ENCODE results near the gene MEIS1.

MEIS1 gene

DNA sequence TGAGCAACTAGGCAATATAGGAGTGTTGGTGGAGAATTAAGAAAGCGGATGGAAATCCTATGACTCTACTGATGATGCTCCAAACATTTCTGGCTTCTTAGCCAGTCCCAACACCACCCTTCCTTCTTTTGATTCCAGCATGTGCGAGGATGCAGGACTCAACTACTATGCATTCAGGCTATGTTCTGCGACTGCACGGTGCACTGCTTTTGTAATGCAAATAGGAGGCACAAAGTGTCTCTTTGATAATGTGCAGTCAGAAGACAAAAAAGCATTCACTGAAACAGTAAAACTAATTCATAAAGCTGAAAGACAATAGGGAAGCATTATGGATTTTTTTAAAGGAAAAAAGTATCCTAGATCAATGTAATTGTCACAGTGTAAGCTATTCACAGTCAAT lies 106.7 kb downstream of the MEIS1 start:
- no peak for DNase-seq

GRCh38 chr2:66543257-66543767 lies 108.4 kb downstream of the MEIS1 start:
- peak in 1 of 2 experiments; percentile 37 for DNase-seq

GRCh38 chr2:66544258-66544657 lies 109.3 kb downstream of the MEIS1 start:
- DNase-seq: no peak

DNA sequence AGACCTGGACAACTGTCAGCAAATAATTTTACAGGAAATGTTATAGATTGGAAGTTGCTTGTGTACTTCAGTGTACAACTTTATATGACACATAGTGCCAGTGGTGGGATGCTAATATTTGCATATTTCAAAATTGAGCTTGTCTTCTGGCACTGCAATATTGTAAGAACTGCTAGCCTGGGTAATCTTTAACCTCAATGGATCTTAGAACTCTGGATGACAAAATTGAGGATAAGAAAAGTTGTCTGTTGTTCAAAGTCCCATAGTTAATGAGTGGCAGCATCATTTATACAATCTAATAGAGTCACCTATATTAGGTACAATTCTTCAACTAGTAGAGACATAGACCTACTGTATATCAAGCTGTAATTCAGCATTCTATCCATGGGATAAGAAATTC lies 110.3 kb downstream of the MEIS1 start:
- no peak for DNase-seq

GRCh38 chr2:66547118-66547517 lies 112.2 kb downstream of the MEIS1 start:
- DNase-seq: no peak

GRCh38 chr2:66547887-66548286 lies 113.0 kb downstream of the MEIS1 start:
- no peak for DNase-seq

DNA sequence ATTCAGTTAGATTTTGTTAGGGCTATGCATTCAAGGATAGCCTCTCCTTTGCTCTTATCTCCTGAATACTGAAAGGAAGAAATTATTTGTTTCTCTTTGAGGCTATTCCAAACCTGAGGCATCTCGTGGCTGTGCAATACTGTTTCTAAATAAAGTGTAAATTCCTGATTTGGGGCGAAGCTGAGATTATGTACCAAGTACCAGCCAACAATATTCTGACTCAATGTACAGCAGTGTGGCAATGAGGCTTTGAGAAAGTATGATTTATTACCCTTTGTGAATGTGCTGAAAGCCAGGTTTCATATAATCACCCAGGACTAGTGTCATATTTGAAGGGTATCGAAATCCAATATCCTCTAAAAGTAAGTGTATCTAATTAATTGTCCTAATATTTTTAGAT lies 113.5 kb downstream of the MEIS1 start:
- DNase-seq: no peak

DNA sequence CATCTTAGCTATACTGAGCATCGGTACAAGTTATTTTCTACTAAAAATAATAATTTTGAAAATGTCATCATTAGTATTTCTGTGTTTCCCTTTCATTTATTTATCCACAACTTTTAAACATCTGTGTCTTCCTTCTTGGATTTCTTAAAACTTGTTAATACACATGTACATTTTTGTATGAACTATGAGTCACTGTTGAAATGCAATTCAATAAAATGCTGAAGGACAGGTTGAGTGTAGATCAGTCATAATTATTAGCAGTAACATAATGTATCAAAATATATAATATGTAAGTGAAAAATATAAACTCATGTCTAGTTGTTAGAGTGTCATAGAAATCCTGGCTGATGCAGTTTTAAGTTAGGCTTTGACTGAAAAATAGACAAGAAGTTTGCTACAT lies 115.9 kb downstream of the MEIS1 start:
- no peak for DNase-seq

DNA sequence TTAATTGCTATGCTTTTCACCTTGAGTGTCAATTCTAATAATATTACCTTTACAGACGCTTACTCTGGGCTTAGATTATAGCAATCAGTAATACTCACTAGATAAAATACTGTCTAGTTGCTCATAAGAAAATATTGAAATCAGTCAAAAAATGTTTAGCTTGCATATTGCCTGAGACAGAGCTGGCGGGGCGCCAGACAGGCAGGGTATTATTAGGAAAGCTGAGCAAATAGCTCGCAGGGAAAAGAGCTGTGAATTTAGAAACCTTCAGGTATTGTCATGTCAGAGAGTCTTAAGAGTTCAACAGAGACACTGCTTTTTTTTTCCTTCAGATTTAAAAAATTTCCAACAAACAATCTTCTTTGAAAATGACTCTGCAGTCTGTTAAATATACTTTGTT lies 118.4 kb downstream of the MEIS1 start:
- DNase-seq: peak; percentile 79 to 88

GRCh38 chr2:66555091-66555490 lies 120.2 kb downstream of the MEIS1 start:
- DNase-seq: no peak

- DNase-seq: no peak
Observed at GRCh38 chr2:66555501-66556324, 120.8 kb downstream of the MEIS1 start.

- no peak for DNase-seq
Observed at GRCh38 chr2:66559672-66560071, 124.7 kb downstream of the MEIS1 start.

DNA sequence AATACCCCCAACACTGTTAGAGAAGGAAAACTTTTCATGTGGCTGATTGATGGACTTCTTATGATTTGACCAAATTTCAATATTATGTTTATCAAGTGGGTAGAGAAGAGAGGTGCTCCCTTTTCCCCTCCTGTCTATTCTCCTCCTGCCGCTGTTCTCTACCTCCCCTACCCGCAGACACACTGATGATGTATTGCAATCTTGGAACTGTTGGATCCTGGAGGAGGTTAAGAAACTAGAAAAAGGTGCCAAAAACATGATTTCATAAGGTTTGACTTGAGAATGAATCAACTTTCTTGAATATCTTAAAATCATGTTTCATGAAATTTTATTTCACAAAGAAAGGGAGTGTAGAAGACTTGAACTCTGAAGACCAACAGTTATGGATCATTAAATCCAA lies 125.8 kb downstream of the MEIS1 start:
- no peak for DNase-seq

DNA sequence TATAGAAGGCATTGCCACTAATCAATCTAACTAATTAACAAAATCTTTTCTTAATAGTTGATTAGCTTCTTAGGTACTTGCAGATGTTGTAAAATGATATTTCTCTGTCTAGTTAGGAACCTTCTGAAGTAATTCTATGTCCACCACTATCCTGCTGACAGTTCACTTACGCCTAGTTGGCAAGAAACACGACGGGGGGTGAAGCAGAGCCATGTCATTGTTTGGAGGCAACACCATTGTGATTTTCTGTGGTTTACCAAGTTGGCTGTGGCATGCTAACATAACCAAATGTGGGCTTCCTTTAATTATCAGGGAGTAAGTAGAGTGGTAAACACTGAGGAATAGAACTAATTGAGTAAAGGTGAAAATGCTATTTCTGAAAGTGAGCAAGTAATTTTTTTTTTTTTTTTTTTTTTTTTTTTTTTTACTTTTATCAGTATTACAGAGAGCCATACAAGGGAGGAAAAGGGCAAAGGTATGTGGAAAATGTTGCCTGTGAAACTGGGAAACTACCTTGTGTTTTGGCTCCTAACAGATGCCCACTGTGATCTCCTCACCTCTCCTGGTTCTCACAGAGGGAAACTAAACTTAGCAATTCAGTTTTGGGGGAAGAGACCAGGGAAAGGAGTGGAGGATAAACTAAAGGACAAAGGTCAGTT lies 126.8 kb downstream of the MEIS1 start:
- DNase-seq: no peak

DNA sequence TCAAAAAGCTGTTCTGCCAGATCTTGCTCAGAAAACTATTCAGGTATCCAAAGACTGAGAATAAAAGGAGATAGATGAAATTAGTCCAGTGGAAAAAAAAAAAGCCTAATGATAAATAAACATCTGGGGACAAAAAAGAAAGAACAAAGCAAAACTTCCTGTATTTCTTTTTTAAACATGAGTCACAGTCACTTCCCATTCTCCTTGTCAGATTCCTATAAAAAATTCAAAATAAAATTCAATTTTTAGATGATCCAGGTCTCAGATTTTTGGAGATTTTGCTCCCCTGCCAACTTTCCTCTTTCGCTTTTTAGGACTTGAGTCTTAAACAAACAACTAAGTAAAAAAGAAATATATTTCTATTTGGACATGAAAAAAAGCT lies 127.4 kb downstream of the MEIS1 start:
- DNase-seq: no peak

DNA sequence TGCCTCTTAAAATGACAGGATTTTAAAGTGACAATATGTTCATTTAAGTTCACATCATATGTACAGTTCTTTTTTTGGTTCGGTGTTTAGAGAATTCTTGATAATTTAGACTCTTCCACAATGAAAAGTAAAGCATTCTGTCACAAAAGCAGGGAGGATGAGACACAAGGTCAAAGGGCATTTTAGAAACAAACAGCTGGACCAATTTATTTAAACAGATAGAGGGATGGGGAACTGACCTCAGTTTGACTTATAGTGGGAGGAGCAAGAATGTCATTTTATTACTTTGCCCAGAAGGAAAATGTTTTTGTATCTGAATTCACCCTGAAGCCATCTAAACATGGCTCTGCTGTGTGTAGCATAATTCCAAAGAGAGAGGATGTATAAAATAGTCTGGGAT lies 128.5 kb downstream of the MEIS1 start:
- no peak for DNase-seq

GRCh38 chr2:66565291-66565690 lies 130.4 kb downstream of the MEIS1 start:
- no peak for DNase-seq

DNA sequence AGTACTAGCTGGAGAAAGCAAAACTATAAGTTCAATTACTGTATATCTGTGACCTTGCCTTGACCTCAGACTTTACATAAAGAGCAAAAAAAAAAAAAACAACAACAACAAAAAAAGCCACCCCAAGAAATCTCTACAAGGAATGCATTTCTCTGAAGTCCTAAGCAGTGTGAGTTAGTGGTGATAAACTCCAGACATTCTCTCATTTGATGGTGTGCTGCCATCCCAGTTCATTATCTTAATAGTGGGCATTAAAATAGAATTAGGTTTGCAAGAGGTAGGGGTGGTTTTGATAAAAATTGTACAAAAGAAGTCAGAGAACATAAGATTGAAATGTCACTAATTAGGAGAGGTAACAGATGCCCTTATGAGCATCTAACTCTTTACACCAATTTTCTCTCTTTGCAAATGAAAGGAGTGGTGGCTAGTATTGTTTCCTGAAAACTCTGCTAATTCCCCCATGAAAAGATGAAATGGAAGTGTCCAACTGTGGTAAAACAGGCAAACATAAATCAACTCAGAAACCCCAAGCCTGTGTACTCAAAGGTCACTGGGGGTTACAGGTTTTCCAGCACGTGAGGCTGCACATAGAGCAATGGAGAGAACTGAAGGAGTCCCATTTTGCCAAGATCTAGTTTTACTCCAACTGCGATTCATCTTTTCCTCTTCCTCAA lies 131.9 kb downstream of the MEIS1 start:
- peak in 1 of 2 experiments; percentile 34 for DNase-seq

- no peak for DNase-seq
Observed at GRCh38 chr2:66567729-66568128, 132.8 kb downstream of the MEIS1 start.

GRCh38 chr2:66568650-66569300 lies 133.8 kb downstream of the MEIS1 start:
- no peak for DNase-seq

- DNase-seq: peak; percentile 21 to 45
Observed at GRCh38 chr2:66569321-66569851, 134.5 kb downstream of the MEIS1 start.

DNA sequence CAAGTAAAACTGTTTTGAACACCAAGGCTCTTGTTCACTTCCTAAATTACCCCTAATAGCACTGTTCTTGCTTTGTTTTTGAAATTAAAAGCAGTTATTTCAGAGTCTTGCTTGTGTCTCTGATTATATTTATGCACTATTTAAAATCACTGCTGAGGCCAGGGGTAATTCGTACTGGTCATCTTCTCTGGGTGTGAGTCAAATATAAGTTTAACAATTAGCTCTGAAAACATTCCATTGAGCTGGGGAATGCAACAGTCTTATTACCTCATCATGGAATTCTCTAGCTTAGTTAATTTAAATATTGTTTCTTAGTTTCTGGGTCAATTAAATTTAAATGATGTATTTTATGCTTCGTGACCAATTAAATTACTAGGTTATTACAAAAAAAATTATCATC lies 135.0 kb downstream of the MEIS1 start:
- DNase-seq: no peak

- DNase-seq: no peak
Observed at GRCh38 chr2:66570471-66570870, 135.5 kb downstream of the MEIS1 start.
